Fibroblast of skin of scalp (primary cell): ENCODE measurements around the gene GLB1L. TPM values are rescaled to one million over a fixed set of nuclear protein-coding genes. Genes with fewer than 3 reads are reported as not detected.
A peak's percentile ranks its signal among the peaks of the same experiment; 100 is the strongest.
"Not testable (repeated sequence)": the region's sequence is repeated elsewhere in the genome, so short reads cannot be mapped to it uniquely, and the experiment has no call there.

Source experiments
- DNase-seq: peaks from one replicate; pipeline ENCODE4 v3.0.0-alpha.2; 2013
- polyA plus RNA-seq, 2 experiments: library from polyadenylated mRNA; unstranded; fragments of 120-200 nt; gene quantifications; one replicate each; pipeline ENCODE4 v1.2.1, GENCODE V29; 2013; ENCODE audit not compliant: insufficient read length in 2 of 2

The GLB1L gene
- polyA plus RNA-seq (2013, experiment 1 of 2; ENCODE audit: insufficient read length): 4.4 TPM
- polyA plus RNA-seq (2013, experiment 2 of 2; ENCODE audit: insufficient read length): 4.1 TPM

DNA sequence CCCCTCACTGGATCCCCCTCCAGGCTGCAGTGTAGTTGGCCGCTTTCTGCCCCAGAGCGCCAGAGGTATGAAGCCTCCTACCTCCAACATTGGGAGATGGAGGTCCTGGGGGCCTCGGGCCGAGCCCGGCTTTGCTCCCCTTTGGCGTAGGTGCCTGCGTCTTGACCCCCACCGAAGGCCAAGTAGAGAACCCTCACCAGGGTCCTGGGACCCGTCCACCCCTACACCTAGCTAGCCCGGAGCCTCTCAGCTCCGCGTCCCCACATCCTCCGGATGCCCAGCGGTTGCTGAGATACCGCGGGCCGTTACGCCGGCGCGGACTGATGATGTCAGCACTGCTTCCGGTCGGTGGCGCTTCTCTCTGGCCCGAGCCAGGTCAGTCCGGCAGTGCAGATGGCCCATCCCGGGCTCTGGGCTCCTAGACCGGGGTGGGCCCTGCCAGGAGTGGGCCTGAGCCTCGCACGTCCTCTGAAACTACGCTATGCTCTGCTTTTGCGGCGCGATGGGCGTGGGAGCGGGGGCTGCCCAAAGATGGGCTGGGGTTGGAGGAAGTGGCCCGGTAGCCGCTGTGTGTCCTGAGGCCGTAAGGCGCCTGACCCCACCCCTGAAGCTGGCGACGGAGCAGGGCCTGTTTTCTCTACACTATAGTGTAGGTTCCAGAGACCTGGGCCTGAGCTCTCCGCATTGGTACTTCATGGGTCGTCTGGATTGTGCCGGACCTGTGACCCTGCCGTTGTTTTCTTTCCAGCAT, at the start of gene GLB1L, which contains the start of gene STK16:
Gene GLB1L (minus strand): TSS at position 297 of the 751 bp plus-strand sequence. CDS start 1,871 bp downstream, outside the sequence.
Gene STK16 (plus strand): TSS at position 332 of the 751 bp plus-strand sequence. CDS start 521 bp downstream, outside the sequence.
- DNase-seq: peak; percentile 92

- DNase-seq: peak; percentile 76
These were observed 49.4 kb upstream of the GLB1L start for GRCh38 chr2:219294356-219295351.

DNA sequence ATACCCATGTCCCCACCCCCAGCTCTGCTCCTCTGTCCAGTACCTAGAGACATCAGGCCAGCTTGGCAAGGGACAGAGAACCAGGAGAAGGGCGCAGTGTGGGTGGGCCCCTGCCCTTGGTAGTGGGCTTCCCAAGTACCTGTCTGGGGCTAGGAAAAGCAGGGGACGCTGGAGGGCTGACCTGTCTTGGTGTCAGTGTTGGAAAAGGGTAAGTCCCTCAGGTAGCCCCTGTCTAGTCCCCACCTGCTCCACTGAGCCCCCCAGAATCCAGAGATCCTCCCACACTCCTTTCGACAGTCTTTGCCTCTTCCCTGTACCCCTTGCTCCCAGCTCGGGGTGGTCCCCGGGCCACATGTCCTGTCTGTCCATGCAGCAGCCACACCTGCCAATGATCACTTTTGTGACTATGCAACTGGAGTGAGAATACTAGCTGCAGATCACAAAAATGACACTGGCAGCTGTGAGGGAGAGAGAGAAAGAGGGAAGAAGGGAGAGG, 48.5 kb upstream of the GLB1L start:
- no peak for DNase-seq

- DNase-seq: no peak
These were observed 47.4 kb upstream of the GLB1L start for GRCh38 chr2:219292616-219293015.

DNA sequence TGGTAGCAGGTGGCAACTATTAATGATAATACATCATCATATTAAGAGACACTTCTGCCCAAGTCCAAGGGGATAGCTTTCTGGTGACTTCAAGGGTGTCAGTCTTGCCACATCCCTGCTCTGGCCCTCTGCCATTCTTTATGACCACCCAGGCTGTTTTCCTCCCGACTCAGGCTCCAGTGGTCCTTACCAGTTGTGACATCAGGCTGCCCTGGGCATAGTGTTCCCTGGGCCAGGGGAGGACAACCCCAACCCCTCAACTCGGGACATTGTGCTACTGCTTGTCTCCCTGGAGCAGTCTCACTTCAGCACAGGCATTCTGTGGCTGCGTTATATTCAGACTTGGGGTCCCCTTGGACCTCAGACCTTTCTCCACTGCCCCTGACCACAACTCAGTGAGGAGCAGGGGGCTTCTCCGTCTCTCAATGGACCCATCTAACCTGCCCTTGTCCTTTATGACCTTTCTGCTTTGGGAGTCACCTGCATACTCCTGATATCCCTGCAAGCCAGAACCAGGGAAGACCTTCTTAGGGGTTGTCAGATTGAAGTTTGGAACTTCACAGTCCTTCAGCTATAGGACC, 46.8 kb upstream of the GLB1L start:
- no peak for DNase-seq

GRCh38 chr2:219291394-219291793, 46.1 kb upstream of the GLB1L start:
- no peak for DNase-seq

GRCh38 chr2:219290381-219291171, 45.3 kb upstream of the GLB1L start:
- no peak for DNase-seq

DNA sequence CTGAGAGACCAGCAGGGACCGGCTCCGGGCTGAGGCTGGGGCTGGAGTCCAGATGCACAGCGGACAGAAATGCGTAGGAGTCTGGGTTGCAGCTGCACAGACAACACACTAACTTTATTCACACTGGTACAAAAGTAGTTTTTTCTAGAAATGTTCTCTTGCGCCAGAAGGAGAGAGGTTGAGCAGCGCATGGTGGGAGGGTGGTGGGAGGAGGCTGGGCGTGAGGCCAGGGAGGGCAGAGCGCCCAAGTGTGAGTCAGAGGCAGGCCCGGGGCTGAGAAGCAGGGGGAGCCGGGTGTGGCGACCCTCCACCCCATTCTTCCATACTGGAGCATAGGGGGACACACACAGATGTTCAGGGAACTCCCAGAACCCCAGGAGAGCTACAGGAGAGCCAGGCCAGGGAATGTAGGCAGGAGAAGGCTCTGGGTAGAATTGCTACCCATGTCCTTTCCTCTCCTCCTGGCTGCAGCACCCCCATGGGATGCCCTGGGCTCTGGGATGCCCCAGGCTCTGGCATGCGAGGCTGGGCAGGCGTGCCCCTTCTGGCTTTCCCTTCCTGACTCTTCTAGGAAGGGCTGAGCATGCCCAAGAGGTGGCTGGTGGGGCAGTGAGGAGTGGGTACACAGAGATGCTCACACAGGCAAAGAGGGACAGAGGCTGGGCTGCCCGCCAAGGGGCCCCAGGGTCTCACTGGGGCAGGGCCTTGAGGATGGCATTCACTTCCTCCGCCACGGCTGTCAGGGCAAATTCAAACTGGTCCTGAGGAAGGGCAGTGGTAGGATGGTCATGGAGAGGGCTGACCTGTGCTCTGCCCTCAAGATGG, 44.5 kb upstream of the GLB1L start:
- peak; percentile 86 for DNase-seq

- no peak for DNase-seq
These were observed 43.9 kb upstream of the GLB1L start for GRCh38 chr2:219289195-219289536.

GRCh38 chr2:219287580-219288265, 42.5 kb upstream of the GLB1L start:
- no peak for DNase-seq

DNA sequence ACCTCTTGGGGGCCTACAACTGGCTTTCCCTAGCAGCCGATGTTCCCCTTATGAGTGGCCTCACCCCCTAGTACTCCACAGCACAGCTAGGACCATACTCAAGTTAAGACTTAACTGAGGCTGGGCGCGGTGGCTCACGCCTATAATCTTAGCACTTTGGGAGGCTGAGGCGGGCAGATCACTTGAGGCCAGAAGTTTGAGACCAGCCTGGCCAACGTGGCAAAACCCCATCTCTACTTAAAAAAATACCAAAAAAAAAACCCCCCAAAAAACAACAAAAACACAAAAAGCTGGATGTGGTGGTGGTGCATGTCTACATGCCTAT, 41.8 kb upstream of the GLB1L start:
- DNase-seq: not testable (repeated sequence)

DNA sequence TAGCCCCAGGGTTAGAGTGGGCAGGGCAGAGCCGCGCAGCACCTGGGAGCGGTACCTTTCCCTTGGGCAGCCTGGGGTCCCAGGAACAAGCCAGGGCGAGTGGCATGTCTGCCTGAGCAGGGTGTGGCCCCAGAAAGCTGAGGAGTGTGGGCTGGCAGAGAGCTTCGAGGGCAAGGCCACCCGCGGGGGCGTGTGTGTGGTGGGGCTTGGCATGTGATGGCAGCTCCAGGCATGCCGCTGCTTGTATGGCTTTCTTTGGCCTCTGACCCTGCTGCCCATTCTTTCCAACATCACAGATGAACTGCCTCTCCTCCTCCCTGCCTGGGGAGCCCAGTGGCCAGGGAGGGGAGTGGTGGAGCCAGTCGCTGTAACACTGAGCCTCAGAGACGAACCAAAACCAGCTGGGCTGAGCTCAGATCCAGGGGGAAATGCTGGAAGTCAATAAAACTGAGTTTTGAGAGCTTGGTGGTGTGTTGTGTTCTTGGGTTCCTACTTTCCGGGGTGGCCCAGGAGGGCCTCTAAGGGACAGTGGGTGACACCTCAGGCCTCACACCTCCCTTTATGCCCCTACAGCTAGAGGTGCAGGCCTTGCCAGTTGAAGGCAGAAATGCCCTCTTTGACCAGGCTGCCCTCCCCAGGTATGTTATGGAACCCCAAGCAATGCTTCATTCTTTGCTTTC, 41.3 kb upstream of the GLB1L start:
- DNase-seq: no peak

GRCh38 chr2:219285894-219286425, 40.7 kb upstream of the GLB1L start:
- DNase-seq: peak; percentile 78

DNA sequence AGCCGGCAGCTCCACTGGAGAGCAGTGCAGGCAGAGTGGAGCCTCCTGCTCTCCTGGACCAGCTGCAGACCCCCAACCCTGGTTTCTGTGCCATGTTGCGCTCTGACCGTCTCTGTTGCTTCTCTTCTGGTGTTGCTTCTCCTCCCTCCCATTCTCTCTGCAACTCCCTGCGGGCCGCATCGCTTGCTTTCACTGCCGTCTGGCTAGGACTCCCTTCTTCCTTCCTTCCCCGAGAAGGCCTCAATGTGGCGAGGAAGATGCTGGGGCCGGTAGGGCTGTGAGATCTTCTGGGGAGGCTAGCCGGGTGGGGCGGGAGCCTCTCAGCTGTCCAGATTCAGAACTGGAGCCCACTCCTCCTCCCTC, 40.1 kb upstream of the GLB1L start:
- no peak for DNase-seq

GRCh38 chr2:219284501-219285372, 39.5 kb upstream of the GLB1L start:
- no peak for DNase-seq

DNA sequence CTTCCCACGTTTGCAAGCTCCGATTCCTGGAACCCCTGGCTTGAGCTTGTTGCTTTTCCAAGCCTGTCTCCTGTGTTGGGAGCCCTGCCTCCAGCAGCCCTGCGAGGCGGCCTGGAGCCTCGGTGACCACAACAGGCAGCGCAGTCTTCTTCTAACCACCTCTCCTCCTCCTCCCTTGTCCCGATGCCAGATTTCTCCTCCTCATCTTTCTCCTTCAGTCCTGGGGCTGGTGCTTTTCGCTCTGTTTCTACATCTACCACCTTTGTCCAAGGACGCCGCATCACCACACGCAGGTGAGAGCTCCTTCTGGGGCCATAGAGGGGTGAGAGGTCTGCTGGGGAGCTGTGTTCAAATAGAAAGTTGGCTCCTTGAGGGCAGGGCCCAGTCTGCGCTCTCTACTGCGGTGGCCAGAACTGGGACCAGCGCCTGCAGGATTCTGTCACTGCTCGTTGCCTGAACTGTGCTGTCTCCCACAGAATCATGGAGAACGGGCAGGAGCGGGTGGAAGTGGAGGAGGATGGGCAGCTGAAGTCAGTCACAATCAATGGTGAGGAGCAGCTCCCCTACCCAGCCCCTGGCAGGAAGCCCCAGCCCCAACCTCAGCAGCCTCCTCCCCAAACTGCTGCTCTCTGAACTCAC, 37.8 kb upstream of the GLB1L start:
- DNase-seq: no peak

- DNase-seq: no peak
These were observed 37.1 kb upstream of the GLB1L start for GRCh38 chr2:219282375-219282774.

GRCh38 chr2:219281588-219281987, 36.3 kb upstream of the GLB1L start:
- no peak for DNase-seq
